Karpas-422 (cell line): ENCODE results near the gene ROR1. TPM values are rescaled to one million over a fixed set of nuclear protein-coding genes. Genes with fewer than 3 reads are reported as not detected.

Source experiments
- DNase-seq: peaks from one replicate; pipeline ENCODE4 v3.0.0-alpha.2; 2015
- H2AFZ ChIP-seq: fragments of 200-600 bp; sonication (generic); 2 replicates; pipeline ENCODE4 v1.6.1; 2014; ENCODE audit warnings: antibody characterized with exemption, low read length, mixed read lengths
- H3K27ac ChIP-seq: fragments of 200-600 bp; sonication (generic); 2 replicates; pipeline ENCODE4 v1.5.1; 2014; ENCODE audit warnings: mild to moderate bottlenecking, low read length, moderate library complexity
- H3K27me3 ChIP-seq: fragments of 200-600 bp; sonication (generic); 2 replicates; pipeline ENCODE4 v1.6.1; 2014; ENCODE audit warnings: low read length, mixed read lengths
- H3K36me3 ChIP-seq: fragments of 200-600 bp; sonication (generic); 2 replicates; pipeline ENCODE4 v1.6.1; 2014; ENCODE audit warnings: low read length, mixed read lengths; ENCODE audit not compliant: insufficient read depth
- H3K4me1 ChIP-seq: fragments of 200-600 bp; sonication (generic); 2 replicates; pipeline ENCODE4 v1.6.1; 2014; ENCODE audit warnings: mild to moderate bottlenecking, low read length, mixed read lengths
- H3K4me2 ChIP-seq: fragments of 200-600 bp; sonication (generic); 2 replicates; pipeline ENCODE4 v1.6.1; 2014; ENCODE audit warnings: low read length, low read depth, mild to moderate bottlenecking; ENCODE audit not compliant: poor library complexity, severe bottlenecking
- H3K4me3 ChIP-seq: fragments of 200-600 bp; sonication (generic); 2 replicates; pipeline ENCODE4 v1.5.1; 2014; ENCODE audit warnings: mild to moderate bottlenecking, antibody characterized with exemption, low read length, mixed read lengths
- H3K79me2 ChIP-seq: fragments of 200-600 bp; sonication (generic); 2 replicates; pipeline ENCODE4 v1.6.1; 2014; ENCODE audit warnings: mild to moderate bottlenecking, low read length, mixed read lengths
- H3K9ac ChIP-seq: fragments of 200-600 bp; sonication (generic); 2 replicates; pipeline ENCODE4 v1.6.0; 2014; ENCODE audit warnings: low read length
- H3K9me2 ChIP-seq: fragments of 200-600 bp; sonication (generic), shearing (Covaris generic); replicated peaks from 2 replicates; pipeline ENCODE4 v1.6.0; 2014; ENCODE audit warnings: mild to moderate bottlenecking, low read length, moderate library complexity; ENCODE audit not compliant: insufficient read depth
- H3K9me3 ChIP-seq: fragments of 300-700, 200-600 bp; sonication (generic); 2 replicates; pipeline ENCODE4 v1.6.1; 2014; ENCODE audit warnings: low read length, mixed read lengths
- H4K20me1 ChIP-seq: fragments of 200-600 bp; sonication (generic); 2 replicates; pipeline ENCODE4 v1.6.1; 2014; ENCODE audit warnings: mild to moderate bottlenecking, antibody characterized with exemption, low read length, low read depth; ENCODE audit not compliant: insufficient read depth
- total RNA-seq: library from RNA; depleted of rRNA; stranded (reverse); fragments of >200 nt; shearing (Covaris generic); gene quantifications from 2 replicates; pipeline ENCODE4 v1.2.3, GENCODE V29; 2014; ENCODE audit warnings: low replicate concordance

The ROR1 gene
- total RNA-seq, 1 experiment from 2014 or later: not detected

GRCh38 chr1:63883494-63884235 is 109.8 kb downstream of the ROR1 start:
- H4K20me1 ChIP-seq: no peaks in the 10 kb centered on the region
- no peak overlapping the region for H3K27ac ChIP-seq
- H3K4me1 ChIP-seq: no peaks in the 10 kb centered on the region
- no peaks in the 10 kb centered on the region for H3K9me2 ChIP-seq
- H2AFZ ChIP-seq: no peak overlapping the region
- no peaks in the 10 kb centered on the region for H3K27me3 ChIP-seq
- DNase-seq: no peak
- H3K9ac ChIP-seq: no peak overlapping the region
- no peaks in the 10 kb centered on the region for H3K36me3 ChIP-seq
- no peaks in the 10 kb centered on the region for H3K9me3 ChIP-seq
- H3K4me2 ChIP-seq: no peak overlapping the region
- H3K4me3 ChIP-seq: no peak overlapping the region
- H3K79me2 ChIP-seq: no peaks in the 10 kb centered on the region

GRCh38 chr1:63884486-63884885 is 110.7 kb downstream of the ROR1 start:
- H3K79me2 ChIP-seq: no peaks in the 10 kb centered on the region
- H3K9me2 ChIP-seq: no peaks in the 10 kb centered on the region
- H3K4me3 ChIP-seq: no peak overlapping the region
- H3K4me1 ChIP-seq: no peaks in the 10 kb centered on the region
- H3K36me3 ChIP-seq: no peaks in the 10 kb centered on the region
- H3K9ac ChIP-seq: no peak overlapping the region
- H3K4me2 ChIP-seq: no peak overlapping the region
- no peak for DNase-seq
- no peaks in the 10 kb centered on the region for H3K27me3 ChIP-seq
- no peaks in the 10 kb centered on the region for H3K9me3 ChIP-seq
- no peak overlapping the region for H3K27ac ChIP-seq
- H4K20me1 ChIP-seq: no peaks in the 10 kb centered on the region
- no peak overlapping the region for H2AFZ ChIP-seq

GRCh38 chr1:63885899-63886298 is 112.1 kb downstream of the ROR1 start:
- H3K27me3 ChIP-seq: no peaks in the 10 kb centered on the region
- no peaks in the 10 kb centered on the region for H3K79me2 ChIP-seq
- H3K4me2 ChIP-seq: no peak overlapping the region
- no peak overlapping the region for H3K9ac ChIP-seq
- no peaks in the 10 kb centered on the region for H3K9me2 ChIP-seq
- no peak for DNase-seq
- no peaks in the 10 kb centered on the region for H3K36me3 ChIP-seq
- H3K4me3 ChIP-seq: no peak overlapping the region
- no peaks in the 10 kb centered on the region for H3K9me3 ChIP-seq
- no peak overlapping the region for H3K27ac ChIP-seq
- no peak overlapping the region for H2AFZ ChIP-seq
- H4K20me1 ChIP-seq: no peaks in the 10 kb centered on the region
- no peaks in the 10 kb centered on the region for H3K4me1 ChIP-seq

- Histone ChIP-seq H3K4me3 (no peak overlapping the region), H3K27ac (no peak overlapping the region), H3K9me2 (no peaks in the 10 kb centered on the region), H3K27me3 (no peaks in the 10 kb centered on the region), H3K4me2 (no peak overlapping the region), H3K4me1 (no peaks in the 10 kb centered on the region), H4K20me1 (no peaks in the 10 kb centered on the region), H3K36me3 (no peaks in the 10 kb centered on the region), H3K9ac (no peak overlapping the region), H3K9me3 (no peaks in the 10 kb centered on the region), H2AFZ (no peak overlapping the region), H3K79me2 (no peaks in the 10 kb centered on the region)
- DNase-seq: no peak
Observed at GRCh38 chr1:63886340-63886739, 112.5 kb downstream of the ROR1 start.

GRCh38 chr1:63887809-63888208 is 114.0 kb downstream of the ROR1 start:
- H3K9me3 ChIP-seq: no peaks in the 10 kb centered on the region
- no peak overlapping the region for H2AFZ ChIP-seq
- no peak overlapping the region for H3K4me2 ChIP-seq
- H3K79me2 ChIP-seq: no peaks in the 10 kb centered on the region
- H3K9me2 ChIP-seq: no peaks in the 10 kb centered on the region
- no peaks in the 10 kb centered on the region for H3K27me3 ChIP-seq
- H3K4me1 ChIP-seq: peaks cover 2% of the 10 kb centered on the region
- H3K4me3 ChIP-seq: no peak overlapping the region
- DNase-seq: no peak
- no peaks in the 10 kb centered on the region for H4K20me1 ChIP-seq
- no peaks in the 10 kb centered on the region for H3K36me3 ChIP-seq
- H3K9ac ChIP-seq: no peak overlapping the region
- no peak overlapping the region for H3K27ac ChIP-seq

- Histone ChIP-seq H2AFZ (no peak overlapping the region), H3K9me2 (no peaks in the 10 kb centered on the region), H3K9ac (no peak overlapping the region), H3K9me3 (no peaks in the 10 kb centered on the region), H3K4me3 (no peak overlapping the region), H3K79me2 (no peaks in the 10 kb centered on the region), H4K20me1 (no peaks in the 10 kb centered on the region), H3K27ac (no peak overlapping the region), H3K4me1 (peaks cover 8% of the 10 kb centered on the region), H3K36me3 (no peaks in the 10 kb centered on the region), H3K4me2 (no peak overlapping the region), H3K27me3 (no peaks in the 10 kb centered on the region)
- DNase-seq: no peak
Observed at GRCh38 chr1:63888984-63889383, 115.2 kb downstream of the ROR1 start.

- no peaks in the 10 kb centered on the region for H3K9me2 ChIP-seq
Observed at GRCh38 chr1:63890468-63890867, 116.7 kb downstream of the ROR1 start.

GRCh38 chr1:63891060-63891690 is 117.4 kb downstream of the ROR1 start:
- Histone ChIP-seq H3K27me3 (no peaks in the 10 kb centered on the region), H3K79me2 (no peaks in the 10 kb centered on the region), H3K9me3 (no peaks in the 10 kb centered on the region), H3K4me1 (peaks cover 8% of the 10 kb centered on the region), H3K4me2 (no peak overlapping the region), H4K20me1 (no peaks in the 10 kb centered on the region), H3K9ac (no peak overlapping the region), H3K27ac (no peak overlapping the region), H2AFZ (no peak overlapping the region), H3K9me2 (no peaks in the 10 kb centered on the region), H3K36me3 (no peaks in the 10 kb centered on the region), H3K4me3 (no peak overlapping the region)
- no peak for DNase-seq

More at GRCh38 chr1:63890468-63890867, 116.7 kb downstream of the ROR1 start:
- H3K79me2 ChIP-seq: no peaks in the 10 kb centered on the region
- H3K9me3 ChIP-seq: no peaks in the 10 kb centered on the region
- no peaks in the 10 kb centered on the region for H3K36me3 ChIP-seq
- H3K4me1 ChIP-seq: peaks cover 8% of the 10 kb centered on the region
- H3K27ac ChIP-seq: no peak overlapping the region
- H3K4me3 ChIP-seq: no peak overlapping the region
- H3K27me3 ChIP-seq: no peaks in the 10 kb centered on the region
- no peak overlapping the region for H2AFZ ChIP-seq
- DNase-seq: no peak
- H3K4me2 ChIP-seq: no peak overlapping the region
- no peaks in the 10 kb centered on the region for H4K20me1 ChIP-seq
- H3K9ac ChIP-seq: no peak overlapping the region
